ENCODE results near the gene PARVG.

The PARVG gene

DNA sequence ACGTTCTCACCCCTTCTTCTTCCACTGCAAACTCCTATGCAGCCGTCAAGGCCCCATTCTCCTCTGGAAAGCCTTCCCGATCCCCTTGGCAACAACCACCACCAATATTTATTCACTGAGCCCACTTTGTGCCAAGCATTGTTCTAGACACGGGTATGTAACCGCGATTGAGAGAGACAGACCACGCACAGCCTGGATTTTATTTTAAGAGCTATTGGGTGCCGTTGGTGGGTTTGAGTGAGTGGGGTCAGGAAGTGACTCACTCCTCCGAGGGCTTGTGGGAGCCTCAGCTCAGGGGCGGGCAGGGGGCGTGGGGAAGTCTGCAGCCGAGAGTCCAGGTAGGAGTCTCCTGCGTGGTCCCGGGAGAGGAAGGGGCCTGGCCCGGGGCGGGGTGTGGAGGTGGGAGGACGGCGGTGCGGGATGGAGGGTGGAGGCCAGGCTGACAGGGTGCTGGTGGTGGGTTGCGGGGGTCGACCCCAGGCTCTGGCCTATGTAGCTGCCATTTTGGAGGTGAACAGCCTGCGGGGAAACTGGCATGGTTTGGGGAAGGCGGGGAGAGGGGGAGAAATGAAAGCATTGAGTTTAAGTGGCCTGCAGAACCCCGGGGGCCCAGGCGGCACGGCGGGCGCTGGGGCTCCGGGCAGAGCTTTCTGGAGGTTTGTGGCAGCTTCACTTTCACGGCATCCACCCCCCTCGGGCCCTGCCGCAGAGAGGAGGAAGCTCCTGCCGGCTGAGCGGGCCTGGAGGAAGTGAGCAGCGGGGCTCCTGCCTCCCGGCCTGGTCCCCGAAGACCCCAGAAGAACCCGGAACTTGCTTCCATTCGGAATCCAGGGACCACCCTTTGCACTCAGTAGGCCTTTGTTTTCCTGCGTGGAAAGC is 547 bp downstream of the PARVG start:
- peak in 1 of 2 donors; percentile 60 for DNase-seq (ENCODE audit: low read depth in 2 of 2)

DNA sequence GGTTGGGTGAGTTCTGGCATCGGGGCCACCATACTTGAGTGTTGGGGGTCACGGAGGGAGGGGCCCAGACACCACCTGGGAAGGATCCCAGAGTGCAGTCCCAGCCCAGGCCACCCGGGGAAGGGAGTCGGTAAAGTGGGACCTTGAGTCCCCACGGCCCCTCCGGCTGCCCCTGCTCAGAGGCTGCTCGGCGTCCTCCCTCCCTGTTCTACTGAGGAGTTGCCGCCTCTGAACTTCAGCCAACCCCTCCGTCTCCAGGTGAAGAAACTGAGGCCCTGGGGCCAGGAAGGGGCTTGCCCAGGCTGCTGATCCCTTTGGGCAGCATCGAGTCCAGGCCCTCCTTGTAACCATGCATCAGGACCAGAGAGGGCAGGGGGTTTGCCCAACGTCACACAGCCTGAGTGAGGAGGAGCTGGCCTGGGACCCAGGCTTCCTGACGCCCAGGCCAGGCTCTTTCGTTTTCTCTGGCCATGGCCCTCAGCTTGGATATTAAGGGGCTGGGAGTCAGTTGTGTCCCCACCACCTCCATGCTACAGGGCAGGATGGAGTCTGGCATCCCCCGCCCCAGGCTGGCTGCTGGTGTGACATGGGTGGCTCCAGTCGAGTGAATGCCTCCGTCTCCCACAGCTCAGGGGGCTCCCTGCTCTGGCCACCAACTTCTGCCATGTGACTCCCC is 1.3 kb downstream of the PARVG start:
- peak in 1 of 2 donors; percentile 12 for DNase-seq (ENCODE audit: low read depth in 2 of 2)

DNA sequence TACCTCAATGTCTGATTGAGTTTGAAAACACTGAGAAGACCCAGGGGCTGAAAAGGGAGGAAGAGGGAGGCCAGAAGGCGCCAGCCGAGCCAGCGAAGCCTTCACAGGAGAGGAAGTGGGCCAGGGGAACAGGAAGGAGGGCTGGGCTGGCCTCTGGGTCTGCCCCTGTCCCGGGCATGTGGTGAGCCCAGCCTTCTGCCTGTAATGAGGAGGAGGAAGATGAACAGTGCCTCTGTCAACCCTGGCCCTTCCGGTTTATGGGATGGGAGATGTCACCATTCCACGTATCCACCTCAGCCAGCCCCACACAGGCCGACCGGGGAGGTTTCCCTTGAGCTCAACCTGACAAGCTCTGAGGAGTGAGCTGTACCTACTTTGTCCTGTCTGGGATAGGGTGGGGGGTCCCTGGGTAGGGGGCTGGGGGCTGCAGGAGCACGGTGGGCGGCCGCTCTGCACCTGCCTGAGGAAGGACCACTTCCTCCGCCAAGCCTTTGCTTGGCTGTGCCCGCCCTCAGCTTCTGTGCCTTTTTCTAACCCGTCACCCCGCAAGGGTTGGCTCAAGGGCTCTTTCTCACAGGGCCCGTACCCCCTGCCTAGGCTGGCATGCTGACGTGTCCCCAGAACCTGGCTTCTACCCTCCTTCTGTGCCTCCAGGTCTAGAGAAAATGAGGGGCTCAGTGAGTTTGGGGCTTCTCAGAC is 2.0 kb downstream of the PARVG start:
- peak in 1 of 2 donors; percentile 31 for DNase-seq (ENCODE audit: low read depth in 2 of 2)

DNA sequence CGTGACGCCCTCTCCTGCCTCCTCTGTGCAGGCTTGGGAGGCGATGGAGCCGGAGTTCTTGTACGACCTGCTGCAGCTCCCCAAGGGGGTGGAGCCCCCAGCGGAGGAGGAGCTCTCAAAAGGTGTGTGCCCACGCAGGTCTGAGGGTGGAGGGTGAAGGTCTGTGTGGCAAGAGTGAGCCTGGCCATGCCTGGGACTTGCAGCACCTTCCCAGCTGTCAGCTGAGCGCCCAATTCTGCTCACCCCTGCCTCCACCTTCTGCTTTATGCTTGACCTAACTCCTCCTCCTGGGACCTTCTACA is 2.5 kb downstream of the PARVG start:
- DNase-seq (ENCODE audit: low read depth in 2 of 2): peak in 1 of 2 donors; percentile 8

DNA sequence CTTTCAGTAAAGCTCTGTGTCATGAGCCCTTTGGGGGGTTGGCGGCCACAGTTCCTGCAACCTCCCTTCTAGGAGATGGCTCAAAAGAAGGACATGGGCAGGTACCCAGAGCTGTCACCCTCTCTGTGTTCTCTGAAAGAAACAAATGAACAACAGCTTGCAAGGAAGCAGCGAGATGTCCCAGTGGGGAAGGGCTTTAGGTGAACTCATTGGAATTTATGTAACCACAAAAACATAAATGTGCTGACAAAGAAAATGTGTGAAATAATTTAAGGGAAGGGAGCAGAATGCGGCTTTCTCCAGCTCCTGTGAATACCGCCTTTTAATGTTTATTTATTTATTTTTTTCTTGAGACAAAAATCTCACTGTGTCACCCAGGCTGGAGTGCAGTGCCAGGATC is 3.3 kb downstream of the PARVG start:
- DNase-seq (ENCODE audit: low read depth in 2 of 2): no peak

DNA sequence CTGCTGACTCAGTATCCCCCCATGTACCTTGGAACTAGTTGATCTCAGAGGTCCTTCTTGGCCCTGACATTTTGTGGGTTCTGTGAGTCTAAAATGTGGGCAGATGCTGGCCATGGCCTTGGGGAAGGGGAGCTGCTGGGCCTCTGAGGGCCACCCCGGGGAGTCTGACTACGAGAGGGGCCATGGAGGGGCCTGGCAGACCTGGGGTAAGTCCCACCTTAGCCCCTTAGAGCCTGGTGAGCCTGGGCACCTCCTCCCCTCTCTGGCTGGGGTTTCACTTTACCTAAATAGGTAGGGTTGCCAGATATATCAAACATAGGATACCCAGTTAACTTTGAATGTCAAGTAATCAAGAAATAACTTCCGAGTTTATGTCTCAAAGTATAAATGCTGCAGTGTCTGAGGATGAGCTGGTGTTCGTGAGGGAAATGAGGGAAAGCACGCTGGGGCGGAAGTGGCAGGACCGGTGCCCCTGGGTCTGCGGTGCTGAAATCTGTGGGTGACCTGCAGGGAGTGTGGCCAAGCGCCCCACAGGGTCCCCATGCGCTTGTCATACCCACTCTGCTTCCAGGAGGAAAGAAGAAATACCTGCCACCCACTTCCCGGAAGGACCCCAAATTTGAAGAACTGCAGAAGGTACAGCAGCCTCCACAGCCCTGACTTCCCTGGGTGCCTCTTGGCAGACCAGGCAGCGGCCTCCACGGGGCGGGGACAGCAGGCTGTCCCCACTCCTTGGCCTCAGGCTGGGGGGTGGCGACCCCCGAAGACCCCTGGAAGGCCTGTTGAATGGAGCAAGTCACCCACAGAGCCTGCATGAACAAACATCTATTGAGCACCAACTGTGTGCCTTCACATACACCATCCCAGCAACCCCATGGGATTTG is 4.8 kb downstream of the PARVG start:
- DNase-seq (ENCODE audit: low read depth in 2 of 2): no peak

DNA sequence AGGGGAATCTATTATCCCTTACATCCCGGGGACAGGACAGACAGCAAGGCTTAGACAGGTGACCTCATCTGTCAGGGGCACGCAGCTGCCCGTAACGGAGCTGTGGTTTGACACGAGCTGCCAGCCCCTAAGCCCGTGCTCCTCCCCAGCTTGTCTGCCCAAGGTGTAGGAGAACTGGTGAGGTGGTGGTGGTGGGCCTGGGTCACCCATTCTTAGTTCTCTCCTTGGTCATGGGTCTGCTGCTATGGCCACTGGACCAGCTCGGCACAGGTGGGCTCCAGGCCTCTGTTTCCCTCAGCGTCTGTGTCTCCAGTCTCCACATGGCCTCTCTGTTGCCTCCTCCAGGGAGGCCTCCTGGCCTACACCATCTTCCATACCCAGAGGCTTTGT is 5.4 kb downstream of the PARVG start:
- no peak for DNase-seq (ENCODE audit: low read depth in 2 of 2)

DNA sequence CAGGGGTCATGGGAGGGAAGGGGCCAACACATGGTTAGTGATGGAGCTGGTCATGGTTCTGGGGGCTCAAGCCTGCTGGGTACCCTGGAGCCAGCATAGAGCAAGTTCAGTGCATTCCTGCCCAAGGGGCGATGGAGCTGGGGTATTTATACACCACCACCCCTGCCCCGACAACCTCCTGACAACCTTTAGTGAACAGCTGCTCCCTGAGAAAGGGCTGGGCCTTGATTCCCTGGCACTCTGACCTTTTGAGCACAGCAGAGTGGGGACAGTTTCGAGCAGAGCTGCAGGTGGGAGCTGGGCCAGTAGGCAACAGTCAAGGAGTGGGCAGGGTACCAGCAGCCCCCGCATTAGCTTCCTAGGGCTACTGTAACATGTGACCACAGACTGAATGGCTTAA is 6.0 kb downstream of the PARVG start:
- no peak for DNase-seq (ENCODE audit: low read depth in 2 of 2)

DNA sequence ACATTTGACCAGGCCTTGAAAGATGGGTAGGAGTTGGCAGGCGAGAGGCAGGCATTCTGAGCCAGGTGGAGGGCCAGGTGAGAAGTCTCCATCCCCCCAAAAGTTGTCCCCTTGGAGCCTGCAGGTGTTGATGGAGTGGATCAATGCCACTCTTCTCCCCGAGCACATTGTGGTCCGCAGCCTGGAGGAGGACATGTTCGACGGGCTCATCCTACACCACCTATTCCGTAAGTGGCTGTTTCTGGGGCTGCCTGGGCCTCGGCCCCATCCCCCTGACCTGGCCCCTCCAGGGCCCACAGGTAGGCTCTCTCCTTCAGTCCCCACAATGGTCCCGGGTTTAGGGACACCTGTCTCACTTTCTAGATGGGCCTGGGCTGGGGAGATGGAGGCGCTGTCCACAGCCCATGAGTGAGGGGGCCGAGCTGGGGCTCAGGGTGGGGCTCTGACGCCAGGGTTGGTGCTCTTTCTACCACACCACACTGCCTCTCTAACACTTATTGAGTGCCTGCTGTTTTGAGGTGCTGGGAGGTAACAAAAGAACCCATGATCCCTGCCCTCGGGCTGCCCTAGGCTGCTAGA is 7.0 kb downstream of the PARVG start:
- no peak for DNase-seq (ENCODE audit: low read depth in 2 of 2)

DNA sequence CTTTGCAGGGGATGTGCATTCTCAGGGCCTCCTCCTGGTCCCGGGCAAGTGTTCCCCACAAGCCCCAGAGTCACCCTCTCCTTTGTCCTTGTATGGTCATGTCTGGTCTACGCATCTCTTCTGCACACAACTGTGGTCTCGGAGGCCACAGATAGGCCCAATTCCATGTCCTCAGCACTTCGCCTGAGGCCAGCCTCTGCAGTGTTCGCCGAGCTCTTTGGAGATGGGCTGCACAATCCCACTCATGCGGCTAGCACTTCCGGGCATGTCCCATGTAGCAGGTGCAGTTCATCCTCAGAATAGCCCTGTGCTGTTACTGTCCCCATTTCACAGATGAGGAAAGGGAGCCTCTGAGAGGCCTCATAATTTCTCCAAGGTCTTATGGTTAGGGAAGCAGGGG is 7.6 kb downstream of the PARVG start:
- no peak for DNase-seq (ENCODE audit: low read depth in 2 of 2)

DNA sequence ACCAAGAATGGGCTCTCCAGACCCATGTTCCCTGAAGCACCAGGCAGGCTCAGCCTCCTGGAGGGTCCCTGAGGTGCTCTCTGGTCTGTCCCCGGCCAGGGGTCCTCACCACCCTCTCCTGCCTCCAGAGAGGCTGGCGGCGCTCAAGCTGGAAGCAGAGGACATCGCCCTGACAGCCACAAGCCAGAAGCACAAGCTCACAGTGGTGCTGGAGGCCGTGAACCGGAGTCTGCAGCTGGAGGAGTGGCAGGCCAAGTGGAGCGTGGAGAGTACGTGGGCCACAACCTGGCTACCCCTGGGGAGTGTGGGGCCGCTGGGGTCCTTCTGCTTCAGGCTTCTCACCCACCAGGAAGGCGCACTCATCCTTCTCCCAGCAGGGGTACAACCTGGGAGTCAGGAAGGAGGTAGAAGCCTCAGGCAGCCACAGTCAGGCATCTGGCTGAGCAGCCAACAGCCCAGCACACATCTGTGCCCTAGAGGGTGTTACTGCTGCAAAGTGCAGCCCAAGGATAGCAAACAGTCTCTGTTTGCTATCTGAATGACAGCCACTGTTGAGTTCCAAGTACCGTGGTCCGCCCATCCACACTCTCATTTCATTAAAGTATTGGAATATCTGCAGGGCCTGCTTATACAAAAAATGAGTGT is 8.4 kb downstream of the PARVG start:
- no peak for DNase-seq (ENCODE audit: low read depth in 2 of 2)

DNA sequence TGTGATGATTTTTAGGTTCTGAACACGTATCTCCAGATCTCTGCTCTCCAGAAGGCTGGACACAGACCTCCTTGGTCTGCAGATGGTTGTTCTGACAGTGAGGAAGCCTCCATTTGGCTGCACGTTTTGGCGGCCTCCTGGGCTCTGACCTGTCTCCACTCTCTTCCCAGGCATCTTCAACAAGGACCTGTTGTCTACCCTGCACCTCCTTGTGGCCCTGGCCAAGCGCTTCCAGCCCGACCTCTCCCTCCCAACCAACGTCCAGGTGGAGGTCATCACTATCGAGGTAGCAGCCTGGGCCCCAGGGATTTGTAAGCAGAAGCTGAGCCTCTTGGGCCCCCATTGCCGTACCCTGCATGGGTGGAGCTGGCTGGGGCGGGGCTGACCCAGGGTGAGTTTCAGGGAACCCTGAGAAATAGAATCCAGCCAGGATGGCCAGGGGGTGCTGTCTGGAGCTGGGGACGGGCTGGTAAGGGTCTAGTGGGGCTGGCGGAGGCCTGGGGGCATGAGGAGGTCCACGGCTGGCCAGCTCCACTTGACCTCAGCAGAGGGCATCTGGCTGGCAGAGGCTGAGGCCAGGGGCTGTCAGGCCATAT is 9.8 kb downstream of the PARVG start:
- DNase-seq (ENCODE audit: low read depth in 2 of 2): no peak

DNA sequence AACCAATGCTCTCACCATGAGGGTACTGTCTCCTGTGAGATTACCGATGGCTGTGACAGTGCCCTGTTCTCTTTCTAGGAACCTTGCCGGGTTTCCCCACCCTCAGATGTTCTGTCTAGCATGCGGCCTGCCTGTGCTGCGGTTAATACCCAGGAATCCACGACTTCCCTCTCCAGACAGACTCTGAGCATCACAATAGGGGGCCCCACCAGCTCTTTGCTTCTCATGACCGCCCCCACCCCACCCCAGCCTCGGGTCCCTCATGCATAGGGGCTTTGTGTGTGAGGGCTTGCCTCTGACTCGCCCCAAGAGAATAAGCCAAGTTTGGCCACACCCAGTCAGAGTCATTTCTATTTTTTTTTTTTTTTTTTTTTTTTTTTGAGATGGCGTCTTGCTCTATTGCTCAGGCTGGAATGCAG is 10.3 kb downstream of the PARVG start:
- peak in 1 of 2 donors; percentile 25 for DNase-seq (ENCODE audit: low read depth in 2 of 2)

DNA sequence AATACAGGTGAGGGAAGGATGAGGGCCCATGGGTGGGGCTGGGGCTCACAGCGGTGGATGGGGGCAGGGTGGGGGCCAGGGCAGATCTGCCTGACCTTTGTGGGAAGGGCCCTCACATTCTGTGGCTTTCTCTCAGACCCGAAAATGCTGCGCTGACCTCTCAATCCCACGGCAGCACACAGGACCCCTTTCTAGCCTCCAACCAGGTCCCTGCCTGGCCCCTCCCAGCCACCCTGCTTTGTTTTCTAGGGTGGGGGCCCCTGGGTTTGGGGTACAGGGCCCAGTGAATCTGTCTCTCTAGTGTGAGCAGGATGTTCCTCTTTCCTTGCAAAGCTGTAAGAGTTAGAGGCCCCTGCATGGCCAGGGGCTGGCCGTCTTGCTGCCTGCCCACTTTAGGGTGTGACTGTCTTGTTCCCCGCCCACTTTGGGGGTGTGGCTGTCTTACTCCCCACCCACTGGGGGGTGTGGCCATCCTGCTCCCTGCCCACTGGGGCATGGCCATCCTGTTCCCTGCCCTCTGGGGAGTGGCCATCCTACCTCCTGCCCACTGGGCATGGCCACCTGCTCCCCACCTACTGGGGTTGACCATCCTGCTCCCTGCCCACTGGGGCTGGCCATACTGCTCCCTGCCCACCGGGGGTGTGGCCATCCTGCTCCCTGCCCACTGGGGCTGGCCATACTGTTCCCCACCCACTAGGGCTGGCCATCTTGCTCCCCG is 11.5 kb downstream of the PARVG start:
- peak in 1 of 2 donors; percentile 33 for DNase-seq (ENCODE audit: low read depth in 2 of 2)

DNA sequence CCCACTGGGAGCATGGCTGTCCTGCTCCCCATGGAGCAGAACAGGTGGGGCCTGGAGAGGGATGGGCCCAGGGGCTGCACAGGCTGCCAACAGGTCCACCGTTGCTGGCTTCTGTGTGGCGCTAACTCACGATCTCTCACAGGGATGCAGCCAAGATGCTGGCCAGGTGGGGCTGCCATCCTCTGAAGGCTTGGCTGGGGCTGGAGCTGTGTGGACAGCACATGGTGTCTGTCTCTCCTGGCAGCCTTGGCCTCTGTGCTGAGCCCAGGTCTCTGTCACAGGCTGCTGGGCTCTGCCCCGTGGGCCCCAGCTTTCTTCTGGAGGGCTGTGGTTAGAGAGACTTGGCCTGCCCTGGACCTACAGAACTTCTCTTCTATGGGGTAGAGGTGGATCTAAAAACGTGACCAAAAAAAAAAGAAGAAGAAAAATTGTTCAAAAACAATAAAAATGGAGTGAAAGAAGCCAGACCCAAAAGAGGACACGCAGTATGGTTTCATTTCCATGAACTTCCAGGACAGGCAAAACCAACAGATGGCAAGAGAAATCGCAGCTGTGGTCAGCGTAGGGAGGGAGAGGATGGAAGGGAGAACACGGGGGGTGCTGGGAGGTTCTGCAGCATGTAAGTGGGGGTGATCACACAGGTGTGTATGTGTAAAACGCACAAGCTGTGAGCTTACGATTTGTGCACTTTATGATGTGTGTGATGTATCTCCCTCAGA is 12.2 kb downstream of the PARVG start:
- no peak for DNase-seq (ENCODE audit: low read depth in 2 of 2)

DNA sequence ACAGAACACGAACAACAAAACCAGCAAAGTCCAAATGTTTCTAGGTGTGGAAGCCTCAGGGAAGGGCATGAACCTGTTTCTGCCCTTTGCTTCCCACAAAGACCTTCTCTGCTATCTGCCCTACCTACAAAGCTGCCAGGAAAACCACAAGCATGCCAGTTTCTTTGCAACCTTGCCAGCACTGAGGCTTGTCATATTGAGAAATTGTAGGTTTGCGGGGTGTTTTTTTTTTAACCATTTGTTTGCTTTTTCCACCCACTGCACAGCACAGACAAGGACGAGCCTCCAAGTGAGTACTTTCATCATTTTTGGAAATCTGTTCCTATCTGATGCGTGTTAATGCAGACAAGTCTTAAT is 12.8 kb downstream of the PARVG start:
- DNase-seq (ENCODE audit: low read depth in 2 of 2): no peak

DNA sequence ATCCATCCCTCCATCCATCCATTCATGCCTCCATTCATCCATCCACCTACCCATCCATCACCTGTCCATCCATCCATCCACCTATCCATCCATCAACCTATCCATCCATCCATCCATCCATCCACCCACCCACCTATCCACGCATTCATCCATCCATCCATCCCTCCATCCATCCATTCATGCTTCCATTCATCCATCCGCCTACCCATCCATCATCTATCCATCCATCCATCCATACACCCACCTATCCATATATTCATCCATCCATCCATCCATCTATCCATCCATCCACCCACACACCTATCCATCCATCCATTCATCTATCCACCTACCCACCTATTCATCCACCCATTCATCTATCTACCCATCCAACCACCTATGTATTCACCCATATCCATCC is 13.8 kb downstream of the PARVG start:
- no peak for DNase-seq (ENCODE audit: low read depth in 2 of 2)

DNA sequence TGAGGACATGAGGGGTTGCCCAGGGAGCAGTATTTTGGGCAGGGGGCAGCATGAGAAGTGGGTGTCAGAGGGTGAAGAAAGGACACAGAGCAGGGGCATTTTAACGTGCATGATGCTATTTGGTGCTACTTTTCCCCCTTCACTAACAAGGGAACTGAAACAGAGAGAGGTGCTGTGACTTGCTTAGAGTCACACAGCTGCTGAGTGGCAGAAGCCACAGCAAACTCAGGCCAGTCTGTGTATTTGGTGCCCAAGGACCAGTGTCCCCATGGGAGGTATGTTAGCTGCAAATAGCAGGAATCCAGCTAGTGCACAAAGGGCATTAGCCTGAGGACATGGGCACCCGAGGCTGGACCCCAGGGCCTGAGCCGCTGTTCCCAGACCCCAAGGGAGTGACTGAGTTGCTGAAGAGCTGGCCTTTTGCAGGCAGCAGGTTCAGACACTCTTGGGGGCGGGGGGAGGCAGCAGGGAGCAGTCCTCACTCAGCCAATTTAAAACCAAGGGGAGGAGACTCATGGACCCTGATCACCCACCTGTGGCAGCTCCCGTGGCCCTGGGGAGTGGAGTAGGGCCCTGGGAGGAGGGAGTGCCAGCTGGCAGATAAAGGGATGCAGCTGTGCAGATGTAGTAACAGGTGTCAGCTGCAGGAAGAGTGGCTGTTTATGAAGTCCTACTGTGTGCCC is 14.6 kb downstream of the PARVG start:
- DNase-seq (ENCODE audit: low read depth in 2 of 2): no peak

DNA sequence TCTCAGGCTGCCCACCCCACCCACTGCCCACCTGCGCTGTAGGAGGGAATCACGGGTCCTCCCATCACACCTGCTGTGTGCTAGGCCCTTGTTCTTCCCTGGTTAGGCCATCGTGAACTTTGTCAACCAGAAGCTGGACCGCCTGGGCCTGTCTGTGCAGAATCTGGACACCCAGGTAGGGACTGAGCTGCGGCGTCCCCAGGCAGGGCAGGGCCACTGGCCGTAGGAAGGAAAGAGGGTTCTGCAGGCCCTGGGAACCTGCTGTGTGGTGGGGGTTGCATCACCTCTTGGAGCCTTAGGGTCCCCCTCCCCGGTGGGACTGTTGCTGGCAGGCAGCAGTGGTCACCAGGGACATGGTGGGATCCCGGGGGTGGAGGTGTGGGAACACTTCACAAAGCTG is 15.5 kb downstream of the PARVG start:
- no peak for DNase-seq (ENCODE audit: low read depth in 2 of 2)

Measured in stimulated activated CD4-positive, alpha-beta T cell treated with anti-CD3 and anti-CD28 coated beads, Interleukin-15, amount 100 ng/mL, for 48 hours (primary cell).